ENCODE results near the gene CALM1.

Gene CALM1

GRCh38 chr14:90412058-90412457, 15.2 kb downstream of the CALM1 start:
- no peak for DNase-seq

GRCh38 chr14:90416720-90417119, 19.9 kb downstream of the CALM1 start:
- no peak for DNase-seq

- no peak for DNase-seq
These were observed 21.2 kb downstream of the CALM1 start for GRCh38 chr14:90418053-90418452.

- DNase-seq = peak; percentile 24
These were observed 22.4 kb downstream of the CALM1 start for GRCh38 chr14:90419200-90419599.

GRCh38 chr14:90421001-90421631, 24.3 kb downstream of the CALM1 start:
- no peak for DNase-seq

- no peak for DNase-seq
These were observed 24.8 kb downstream of the CALM1 start for GRCh38 chr14:90421632-90422020.

GRCh38 chr14:90423166-90423565, 26.3 kb downstream of the CALM1 start:
- no peak for DNase-seq

GRCh38 chr14:90424075-90424474, 27.2 kb downstream of the CALM1 start:
- no peak for DNase-seq

- DNase-seq = no peak
These were observed 28.0 kb downstream of the CALM1 start for GRCh38 chr14:90424686-90425372.

GRCh38 chr14:90425373-90425879, 28.6 kb downstream of the CALM1 start:
- no peak for DNase-seq

GRCh38 chr14:90426031-90426540, 29.3 kb downstream of the CALM1 start:
- no peak for DNase-seq

GRCh38 chr14:90426663-90427062, 29.8 kb downstream of the CALM1 start:
- peak; percentile 50 for DNase-seq

- DNase-seq = no peak
These were observed 31.1 kb downstream of the CALM1 start for GRCh38 chr14:90427848-90428426.

- DNase-seq = no peak
These were observed 31.8 kb downstream of the CALM1 start for GRCh38 chr14:90428676-90429075.

GRCh38 chr14:90429236-90429635, 32.4 kb downstream of the CALM1 start:
- DNase-seq = no peak

GRCh38 chr14:90429754-90430153, 32.9 kb downstream of the CALM1 start:
- no peak for DNase-seq

- DNase-seq = no peak
These were observed 37.7 kb downstream of the CALM1 start for GRCh38 chr14:90434370-90435020.

- DNase-seq = no peak
These were observed 42.0 kb downstream of the CALM1 start for GRCh38 chr14:90438841-90439240.

- no peak for DNase-seq
These were observed 43.2 kb downstream of the CALM1 start for GRCh38 chr14:90440021-90440451.

- DNase-seq = no peak
These were observed 43.8 kb downstream of the CALM1 start for GRCh38 chr14:90440592-90440991.

- no peak for DNase-seq
These were observed 45.6 kb downstream of the CALM1 start for GRCh38 chr14:90442388-90442787.

GRCh38 chr14:90443161-90444076, 46.6 kb downstream of the CALM1 start:
- no peak for DNase-seq

All from NCI-H1105 treated with DMSO at 0.1 percent for 48 hours (cell line).